Choroid plexus epithelial cell (primary cell): ENCODE results near the gene RAP1GDS1.
A peak's percentile ranks its signal among the peaks of the same experiment; 100 is the strongest.
"Not testable (repeated sequence)": the region's sequence is repeated elsewhere in the genome, so short reads cannot be mapped to it uniquely, and the experiment has no call there.

Experiments used
- DNase-seq: peaks from one replicate; pipeline ENCODE4 v3.0.0-alpha.2; 2010; ENCODE audit warnings: low read depth
- H3K4me3 ChIP-seq: 2 replicates; pipeline ENCODE4 v1.5.1; 2011; ENCODE audit warnings: low read depth, mild to moderate bottlenecking, control low read depth, low read length, moderate library complexity
- CTCF ChIP-seq: conservative IDR thresholded peaks from 2 replicates; pipeline ENCODE4 v1.5.1; 2011; ENCODE audit warnings: low read depth, mild to moderate bottlenecking, control low read depth, inconsistent platforms, low read length, moderate library complexity

Gene RAP1GDS1

GRCh38 chr4:98287328-98287727 is 26.1 kb downstream of the RAP1GDS1 start:
- TF ChIP-seq CTCF, result no peak
- no peak overlapping the region for H3K4me3 ChIP-seq
- no peak for DNase-seq

- DNase-seq, H3K4me3 ChIP-seq: not testable (repeated sequence)
These were observed 27.5 kb downstream of the RAP1GDS1 start for GRCh38 chr4:98288671-98289070.

- no peak for TF ChIP-seq CTCF
- no peak overlapping the region for H3K4me3 ChIP-seq
- peak; percentile 36 for DNase-seq
These were observed 28.2 kb downstream of the RAP1GDS1 start for GRCh38 chr4:98289375-98289774.

- TF ChIP-seq CTCF, result no peak
- no peak overlapping the region for H3K4me3 ChIP-seq
- peak; percentile 85 for DNase-seq
These were observed 29.3 kb downstream of the RAP1GDS1 start for GRCh38 chr4:98290511-98290910.

GRCh38 chr4:98293104-98293887 is 32.1 kb downstream of the RAP1GDS1 start:
- TF ChIP-seq CTCF, result no peak
- peak; percentile 14 for DNase-seq

GRCh38 chr4:98298022-98298421 is 36.8 kb downstream of the RAP1GDS1 start:
- H3K4me3 ChIP-seq, result no peak overlapping the region
- no peak for TF ChIP-seq CTCF
- no peak for DNase-seq

More at GRCh38 chr4:98293104-98293887, 32.1 kb downstream of the RAP1GDS1 start:
- no peak overlapping the region for H3K4me3 ChIP-seq

GRCh38 chr4:98300706-98301105 is 39.5 kb downstream of the RAP1GDS1 start:
- no peak for DNase-seq
- no peak overlapping the region for H3K4me3 ChIP-seq
- no peak for TF ChIP-seq CTCF
